ENCODE data around the gene TBX5.

- TF ChIP-seq, protein P1, sequence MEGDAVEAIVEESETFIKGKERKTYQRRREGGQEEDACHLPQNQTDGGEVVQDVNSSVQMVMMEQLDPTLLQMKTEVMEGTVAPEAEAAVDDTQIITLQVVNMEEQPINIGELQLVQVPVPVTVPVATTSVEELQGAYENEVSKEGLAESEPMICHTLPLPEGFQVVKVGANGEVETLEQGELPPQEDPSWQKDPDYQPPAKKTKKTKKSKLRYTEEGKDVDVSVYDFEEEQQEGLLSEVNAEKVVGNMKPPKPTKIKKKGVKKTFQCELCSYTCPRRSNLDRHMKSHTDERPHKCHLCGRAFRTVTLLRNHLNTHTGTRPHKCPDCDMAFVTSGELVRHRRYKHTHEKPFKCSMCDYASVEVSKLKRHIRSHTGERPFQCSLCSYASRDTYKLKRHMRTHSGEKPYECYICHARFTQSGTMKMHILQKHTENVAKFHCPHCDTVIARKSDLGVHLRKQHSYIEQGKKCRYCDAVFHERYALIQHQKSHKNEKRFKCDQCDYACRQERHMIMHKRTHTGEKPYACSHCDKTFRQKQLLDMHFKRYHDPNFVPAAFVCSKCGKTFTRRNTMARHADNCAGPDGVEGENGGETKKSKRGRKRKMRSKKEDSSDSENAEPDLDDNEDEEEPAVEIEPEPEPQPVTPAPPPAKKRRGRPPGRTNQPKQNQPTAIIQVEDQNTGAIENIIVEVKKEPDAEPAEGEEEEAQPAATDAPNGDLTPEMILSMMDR (IDR thresholded peaks at IDR 0.05): no peak
- no peak for TF ChIP-seq POLR2A (IDR thresholded peaks at IDR 0.05)
Measured at GRCh38 chr12:114448618-114448933, 42.6 kb upstream of the TBX5 start.
